ENCODE data around the gene SLC38A10.

SLC38A10 gene

DNA sequence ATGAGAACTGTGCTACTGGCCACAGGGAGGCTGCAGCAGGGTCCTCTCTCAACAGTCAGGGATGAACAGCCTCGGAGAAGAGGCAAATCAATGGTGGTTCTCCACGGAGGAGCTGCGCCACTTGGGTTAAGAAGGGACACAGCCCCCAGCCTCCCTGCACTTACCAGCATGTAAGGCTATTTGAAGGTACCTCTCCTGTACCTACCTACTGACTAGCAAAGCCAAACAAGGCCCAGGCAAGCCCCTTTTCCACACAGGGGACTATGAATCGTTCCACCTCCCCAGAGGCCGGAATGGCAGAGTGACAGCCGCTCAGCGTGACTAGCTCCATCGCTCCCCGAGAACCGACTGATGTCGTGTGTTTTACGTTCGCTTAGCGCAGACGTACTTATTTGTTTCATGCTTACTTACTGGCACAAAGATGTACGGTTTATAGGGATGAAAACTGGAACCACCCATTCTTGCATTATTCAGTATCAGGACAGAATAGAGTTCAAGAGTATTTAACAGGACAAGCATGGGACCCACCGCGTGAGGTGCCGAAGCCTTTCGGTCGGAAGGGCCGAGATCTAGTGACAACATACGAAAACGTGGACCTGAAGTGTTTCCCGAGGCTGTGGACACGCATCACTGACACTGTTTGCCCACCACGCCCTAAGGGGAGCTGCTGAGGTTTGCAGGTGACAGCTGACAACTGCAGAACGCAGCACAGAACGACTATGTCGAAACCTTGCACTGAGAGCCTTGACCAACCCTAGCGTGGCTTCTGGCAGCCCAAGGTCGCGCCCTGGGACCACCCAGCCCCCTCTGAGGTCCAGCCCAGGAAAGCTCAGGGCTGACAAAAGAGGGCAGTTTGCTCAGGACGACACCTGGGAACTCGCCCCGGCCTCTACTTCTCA is 57.3 kb downstream of the SLC38A10 start:
- no peak for DNase-seq
- H3K9me3 Mint-ChIP-seq: no peaks in the 10 kb centered on the region
- H3K4me1 Mint-ChIP-seq (ENCODE audit: low read depth): peaks cover 38% of the 10 kb centered on the region
- H3K27me3 Mint-ChIP-seq: no peaks in the 10 kb centered on the region
- H3K36me3 Mint-ChIP-seq (ENCODE audit: low read depth): peaks cover 48% of the 10 kb centered on the region
- peak overlapping the region; percentile 97 for H3K4me3 Mint-ChIP-seq
- peak overlapping the region; percentile 47 for H3K27ac Mint-ChIP-seq

DNA sequence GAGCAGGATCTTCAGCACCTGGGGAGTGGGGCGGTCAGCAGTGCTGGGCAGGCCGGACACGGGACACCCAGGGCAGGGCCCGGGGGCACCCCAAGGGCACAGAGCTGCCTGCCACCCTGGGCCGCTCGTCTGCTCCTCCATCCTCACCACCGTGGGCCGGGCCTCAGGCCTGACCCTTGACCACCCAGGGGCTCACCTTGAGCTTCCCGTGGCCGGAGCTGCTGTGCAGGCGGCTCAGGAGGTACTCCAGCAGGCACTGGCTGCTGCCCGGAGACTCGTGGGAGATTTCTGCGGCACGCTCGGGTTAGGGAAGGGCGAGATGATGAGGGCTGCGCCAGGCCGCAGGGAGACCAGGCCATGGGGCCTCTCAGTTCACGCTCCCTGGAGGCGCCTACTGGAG is 58.3 kb downstream of the SLC38A10 start:
- H3K4me3 Mint-ChIP-seq: peak overlapping the region; percentile 97
- no peaks in the 10 kb centered on the region for H3K9me3 Mint-ChIP-seq
- no peak for DNase-seq
- H3K36me3 Mint-ChIP-seq (ENCODE audit: low read depth): peaks cover 39% of the 10 kb centered on the region
- no peak overlapping the region for H3K27ac Mint-ChIP-seq
- peaks cover 32% of the 10 kb centered on the region for H3K4me1 Mint-ChIP-seq (ENCODE audit: low read depth)
- no peaks in the 10 kb centered on the region for H3K27me3 Mint-ChIP-seq

DNA sequence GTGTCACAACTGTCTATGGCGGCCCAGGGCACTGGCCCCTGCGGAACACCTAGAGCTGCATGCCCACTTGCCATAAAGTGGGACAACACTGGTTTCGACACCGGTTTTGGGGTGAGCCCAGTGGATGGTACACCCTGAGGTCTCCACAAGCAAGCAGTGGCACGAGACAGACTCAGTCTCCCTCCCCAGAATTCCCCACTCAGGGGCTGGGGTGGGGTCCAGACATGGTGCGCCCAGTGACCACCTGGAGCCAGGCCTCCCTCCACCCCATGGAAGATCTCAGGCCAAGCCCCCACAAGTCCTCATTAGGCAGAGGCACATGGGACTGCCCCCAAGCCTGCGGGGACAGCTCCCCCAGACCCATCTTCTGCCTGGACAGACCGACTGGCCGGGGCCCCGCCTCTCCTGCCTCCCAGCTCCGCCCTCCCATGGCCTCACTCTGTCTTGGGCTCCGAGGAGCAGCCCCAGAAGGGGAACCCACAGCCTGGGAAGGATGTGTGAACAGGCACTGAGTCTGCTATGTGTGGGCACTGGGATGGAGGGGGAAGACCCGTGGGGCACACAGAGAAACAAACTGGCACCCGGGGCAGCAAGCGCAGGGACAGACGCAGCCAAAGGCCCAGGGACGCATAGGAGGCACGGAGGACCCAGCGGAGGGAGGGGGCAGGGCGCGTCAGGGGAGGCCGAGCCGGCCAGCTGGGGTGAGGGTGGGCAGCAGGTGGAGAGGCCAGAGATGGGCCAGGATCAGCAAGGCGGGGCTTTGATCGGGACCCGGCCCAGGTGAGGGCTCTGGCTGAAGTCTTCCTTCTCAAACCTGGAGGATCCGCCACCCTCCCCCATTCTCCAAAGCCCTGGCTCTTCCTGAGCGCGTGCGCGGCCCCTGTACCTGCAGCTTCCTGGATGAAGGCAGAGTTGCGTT is 59.0 kb downstream of the SLC38A10 start:
- H3K4me1 Mint-ChIP-seq (ENCODE audit: low read depth): peaks cover 26% of the 10 kb centered on the region
- peaks cover 35% of the 10 kb centered on the region for H3K36me3 Mint-ChIP-seq (ENCODE audit: low read depth)
- no peaks in the 10 kb centered on the region for H3K27me3 Mint-ChIP-seq
- H3K27ac Mint-ChIP-seq: no peak overlapping the region
- no peak overlapping the region for H3K4me3 Mint-ChIP-seq
- no peaks in the 10 kb centered on the region for H3K9me3 Mint-ChIP-seq
- DNase-seq: no peak

DNA sequence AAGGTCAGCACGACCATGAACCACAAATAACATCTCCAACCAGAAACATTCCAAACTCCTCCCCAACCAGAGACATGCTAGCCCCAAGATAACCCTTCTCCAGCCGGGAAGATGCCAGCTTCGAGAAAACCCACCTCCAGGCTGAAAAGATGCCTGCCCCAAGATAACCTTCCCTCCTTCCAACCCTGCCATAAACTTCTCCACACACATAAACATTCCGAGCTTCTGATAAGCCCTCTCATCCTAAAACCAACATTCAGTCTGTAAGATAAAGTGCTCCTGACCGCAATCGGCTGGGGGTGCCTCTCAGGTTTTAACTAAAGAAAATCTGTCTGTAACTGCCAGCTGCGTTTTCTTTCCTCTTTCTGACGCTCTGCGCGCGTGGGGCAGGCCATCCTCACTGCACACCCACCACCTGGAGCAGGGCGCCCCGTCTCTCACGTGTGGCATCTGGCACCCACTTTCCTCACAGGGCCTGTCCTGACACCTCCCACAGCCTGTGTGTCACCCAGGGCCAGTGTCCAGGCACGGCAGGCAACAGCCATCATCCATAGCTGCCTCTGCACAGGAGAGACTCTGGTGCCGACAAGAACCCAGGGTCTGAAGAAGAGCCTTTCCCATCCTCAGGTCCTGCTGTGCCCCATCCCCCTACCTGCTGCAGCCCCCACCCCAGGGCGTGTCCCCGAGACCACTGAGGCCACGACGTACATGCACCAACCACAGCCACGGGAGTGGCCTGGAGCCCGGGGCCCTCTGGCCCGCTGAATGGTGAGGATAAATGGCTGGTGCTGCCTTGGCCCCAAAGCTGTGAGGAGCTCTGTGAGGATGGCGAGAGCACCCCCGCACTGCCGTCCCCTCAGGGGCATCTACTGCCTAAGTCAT is 59.9 kb downstream of the SLC38A10 start:
- Mint-ChIP-seq H3K4me1 (ENCODE audit: low read depth) (peaks cover 22% of the 10 kb centered on the region), H3K27ac (no peak overlapping the region), H3K4me3 (no peak overlapping the region)

DNA sequence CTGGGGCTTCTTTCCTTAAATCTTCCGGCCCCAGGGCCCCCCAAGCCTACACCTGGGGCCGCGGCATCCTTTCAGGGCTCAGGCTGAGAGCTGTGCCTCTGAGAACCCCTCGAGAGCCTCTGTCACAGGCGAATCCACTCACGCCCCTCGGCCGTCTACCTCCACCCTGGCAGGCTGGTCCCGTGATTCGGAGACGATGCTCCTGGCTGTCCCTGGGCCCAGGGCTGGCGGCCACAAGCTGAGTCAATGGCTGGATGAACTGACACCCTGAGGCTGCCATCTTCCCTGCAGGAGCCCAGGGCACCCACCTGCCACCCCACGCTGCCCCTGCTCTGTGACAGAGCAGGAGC is 60.6 kb downstream of the SLC38A10 start:
- Mint-ChIP-seq H3K4me1 (ENCODE audit: low read depth) (peaks cover 20% of the 10 kb centered on the region), H3K36me3 (ENCODE audit: low read depth) (peaks cover 35% of the 10 kb centered on the region), H3K27me3 (no peaks in the 10 kb centered on the region), H3K9me3 (no peaks in the 10 kb centered on the region), H3K4me3 (no peak overlapping the region), H3K27ac (no peak overlapping the region)
- no peak for DNase-seq

More for the DNA sequence above, 59.9 kb downstream of the SLC38A10 start:
- H3K36me3 Mint-ChIP-seq (ENCODE audit: low read depth): peaks cover 35% of the 10 kb centered on the region
- no peaks in the 10 kb centered on the region for H3K9me3 Mint-ChIP-seq
- no peaks in the 10 kb centered on the region for H3K27me3 Mint-ChIP-seq
- DNase-seq: no peak

DNA sequence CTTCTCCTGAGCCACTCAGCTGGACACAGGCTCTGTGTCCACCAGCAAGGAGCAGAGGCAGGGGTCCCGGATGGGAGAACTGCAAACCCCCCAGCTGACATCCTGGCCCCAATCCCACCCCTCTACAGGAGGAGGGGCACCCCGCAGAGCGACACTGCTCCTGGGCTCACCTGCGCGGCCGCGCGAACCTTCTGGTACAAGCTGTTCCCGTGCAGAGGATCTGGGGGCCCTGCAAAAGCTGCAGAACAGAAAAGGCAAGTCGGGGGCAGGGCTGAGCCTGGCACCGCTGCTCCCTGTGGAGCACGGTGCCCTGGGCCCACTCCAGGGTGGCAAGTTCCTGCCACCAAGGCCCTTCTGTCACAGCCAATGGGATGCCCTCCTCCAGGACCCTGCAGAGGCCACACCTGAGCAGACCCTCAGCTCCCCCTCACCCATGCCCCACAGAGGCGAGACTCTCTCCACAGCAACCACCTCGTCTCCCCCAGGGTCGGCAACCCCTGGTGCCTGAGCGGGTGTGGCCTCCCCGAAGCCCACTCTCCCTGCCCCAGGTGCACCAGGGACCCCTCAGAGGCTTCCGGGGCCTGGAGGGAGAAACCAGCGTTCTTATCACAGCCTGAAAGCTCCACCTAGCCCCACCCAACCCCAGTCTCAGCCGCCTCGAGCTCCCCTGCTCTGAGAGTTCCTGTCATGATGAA is 61.1 kb downstream of the SLC38A10 start:
- H3K36me3 Mint-ChIP-seq (ENCODE audit: low read depth): peaks cover 36% of the 10 kb centered on the region
- no peak overlapping the region for H3K27ac Mint-ChIP-seq
- H3K27me3 Mint-ChIP-seq: no peaks in the 10 kb centered on the region
- no peak overlapping the region for H3K4me3 Mint-ChIP-seq
- no peaks in the 10 kb centered on the region for H3K9me3 Mint-ChIP-seq
- H3K4me1 Mint-ChIP-seq (ENCODE audit: low read depth): peaks cover 20% of the 10 kb centered on the region
- DNase-seq: no peak

DNA sequence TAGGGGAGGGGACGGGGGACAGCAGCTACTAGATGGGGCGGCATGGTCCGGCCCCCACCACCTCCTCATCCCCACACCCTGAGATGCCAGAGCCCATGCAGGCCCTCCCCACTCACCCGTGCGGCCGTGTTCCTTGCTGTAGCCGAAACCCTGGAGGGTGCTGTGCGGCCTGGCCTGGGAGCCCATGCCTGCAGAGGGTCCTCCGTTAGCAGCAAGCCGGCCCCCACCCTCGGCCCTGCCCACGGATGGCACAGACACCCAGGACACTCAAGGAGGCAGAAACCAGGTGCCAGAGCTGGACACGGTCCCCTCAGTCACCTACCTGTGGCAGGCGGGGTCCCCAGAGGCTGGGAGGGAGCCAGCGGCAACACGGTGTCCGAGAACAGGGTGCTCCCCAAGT is 61.8 kb downstream of the SLC38A10 start:
- H3K27ac Mint-ChIP-seq: no peak overlapping the region
- DNase-seq: no peak
- H3K9me3 Mint-ChIP-seq: no peaks in the 10 kb centered on the region
- H3K4me1 Mint-ChIP-seq (ENCODE audit: low read depth): peaks cover 20% of the 10 kb centered on the region
- peaks cover 38% of the 10 kb centered on the region for H3K36me3 Mint-ChIP-seq (ENCODE audit: low read depth)
- H3K4me3 Mint-ChIP-seq: no peak overlapping the region
- no peaks in the 10 kb centered on the region for H3K27me3 Mint-ChIP-seq

DNA sequence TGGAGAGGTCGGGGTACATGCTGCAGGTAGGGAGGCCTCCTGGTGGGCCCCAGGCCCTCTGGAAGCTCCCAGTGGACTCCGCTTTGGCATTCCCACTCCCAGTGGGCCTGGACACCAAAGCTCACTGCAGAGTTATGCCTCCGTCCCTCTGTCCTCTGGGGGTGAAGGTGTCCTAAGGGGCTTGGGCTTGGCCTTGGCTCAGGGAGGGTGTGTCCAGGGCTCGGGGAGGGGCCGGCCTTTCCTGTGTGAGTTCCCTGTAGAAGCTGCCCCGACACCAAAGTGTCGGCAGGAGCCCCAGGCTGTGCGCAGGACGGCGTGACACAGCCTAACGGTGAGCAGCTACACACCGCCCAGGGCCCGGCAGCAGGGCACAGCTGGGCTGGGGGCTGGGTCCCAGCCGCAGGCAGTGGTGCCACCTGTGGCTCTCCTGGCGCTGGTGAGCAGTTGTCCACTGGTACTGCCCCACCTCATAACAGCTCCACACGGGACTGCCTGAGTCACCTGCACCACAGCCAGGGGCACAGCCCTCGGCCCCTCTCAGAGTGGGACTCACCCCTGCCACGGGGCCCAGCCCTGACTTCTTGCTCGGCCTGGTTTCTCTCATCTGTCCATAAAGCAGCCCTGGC is 62.4 kb downstream of the SLC38A10 start:
- H3K36me3 Mint-ChIP-seq (ENCODE audit: low read depth): peaks cover 40% of the 10 kb centered on the region
- peaks cover 17% of the 10 kb centered on the region for H3K4me1 Mint-ChIP-seq (ENCODE audit: low read depth)
- H3K9me3 Mint-ChIP-seq: no peaks in the 10 kb centered on the region
- H3K4me3 Mint-ChIP-seq: no peak overlapping the region
- no peaks in the 10 kb centered on the region for H3K27me3 Mint-ChIP-seq
- DNase-seq: no peak
- no peak overlapping the region for H3K27ac Mint-ChIP-seq

DNA sequence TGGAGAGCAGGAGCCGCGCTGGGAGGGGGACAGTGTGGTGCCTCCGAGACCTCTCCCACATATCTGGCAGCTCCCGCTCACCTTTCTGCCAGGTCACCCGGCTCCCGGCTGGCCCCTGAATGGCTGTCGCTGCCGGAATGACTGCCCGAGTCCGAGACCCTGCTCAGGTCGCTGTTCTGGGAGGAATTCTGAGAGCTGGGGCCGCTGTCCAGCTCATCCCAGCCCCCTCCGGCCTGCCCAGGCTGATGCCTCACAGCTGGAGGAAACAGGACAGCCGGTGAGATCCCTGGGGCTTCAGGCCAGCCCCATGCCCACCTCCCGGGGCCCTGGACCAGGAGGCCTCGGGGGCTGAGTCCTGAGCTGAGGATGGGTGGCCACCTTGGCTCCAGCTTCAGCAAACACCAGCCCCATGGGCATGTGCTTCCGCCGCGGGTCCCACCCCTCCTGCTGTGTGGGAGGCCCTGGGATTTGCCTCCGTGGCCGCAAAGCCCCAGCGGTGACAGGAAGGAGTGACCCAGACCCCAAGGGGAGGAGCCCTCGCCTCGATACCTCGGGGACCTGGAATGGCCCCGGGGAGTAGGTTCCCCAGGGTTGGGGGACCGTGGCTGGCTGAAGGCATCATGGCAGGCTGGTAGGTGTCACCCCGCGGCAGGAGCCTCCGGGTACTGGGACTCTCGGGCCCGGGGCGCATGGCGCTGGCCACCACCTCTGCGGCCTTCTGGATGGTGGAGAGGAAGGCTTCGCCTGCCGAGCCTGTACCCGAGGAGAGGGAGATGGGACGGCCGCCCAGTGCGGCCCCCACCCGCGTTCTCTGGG is 63.1 kb downstream of the SLC38A10 start:
- Mint-ChIP-seq H3K27ac (no peak overlapping the region), H3K36me3 (ENCODE audit: low read depth) (peaks cover 40% of the 10 kb centered on the region)

DNA sequence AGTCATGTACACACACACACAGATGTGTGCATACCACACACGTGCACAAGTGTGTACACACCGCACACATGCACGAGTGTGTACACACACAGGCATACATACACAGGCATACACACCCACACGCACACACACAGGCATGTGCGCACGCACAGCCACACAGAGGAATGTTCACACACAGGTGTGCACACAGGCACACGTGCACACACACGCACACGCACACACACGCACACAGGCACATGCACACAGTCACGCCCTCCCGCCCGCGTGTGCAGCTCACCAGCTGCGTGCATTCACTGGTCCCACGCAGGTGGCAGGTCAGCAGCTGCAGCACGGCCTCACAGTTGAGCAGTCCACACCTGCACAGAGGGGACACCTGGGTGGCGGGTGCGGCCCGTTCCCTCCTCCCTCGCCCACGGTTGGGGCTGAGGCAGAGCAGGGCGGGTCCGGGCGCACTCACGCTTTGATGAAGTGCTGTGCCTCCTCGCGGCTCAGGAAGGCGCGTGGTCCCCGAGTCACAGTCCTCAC is 63.9 kb downstream of the SLC38A10 start:
- DNase-seq: no peak
- Mint-ChIP-seq H3K9me3 (no peaks in the 10 kb centered on the region), H3K27ac (peak overlapping the region; percentile 30), H3K27me3 (no peaks in the 10 kb centered on the region), H3K4me3 (no peak overlapping the region), H3K4me1 (ENCODE audit: low read depth) (peaks cover 11% of the 10 kb centered on the region), H3K36me3 (ENCODE audit: low read depth) (peaks cover 40% of the 10 kb centered on the region)

More for the DNA sequence above, 63.1 kb downstream of the SLC38A10 start:
- Mint-ChIP-seq H3K27me3 (no peaks in the 10 kb centered on the region), H3K9me3 (no peaks in the 10 kb centered on the region), H3K4me1 (ENCODE audit: low read depth) (peaks cover 13% of the 10 kb centered on the region), H3K4me3 (no peak overlapping the region)
- DNase-seq: no peak

DNA sequence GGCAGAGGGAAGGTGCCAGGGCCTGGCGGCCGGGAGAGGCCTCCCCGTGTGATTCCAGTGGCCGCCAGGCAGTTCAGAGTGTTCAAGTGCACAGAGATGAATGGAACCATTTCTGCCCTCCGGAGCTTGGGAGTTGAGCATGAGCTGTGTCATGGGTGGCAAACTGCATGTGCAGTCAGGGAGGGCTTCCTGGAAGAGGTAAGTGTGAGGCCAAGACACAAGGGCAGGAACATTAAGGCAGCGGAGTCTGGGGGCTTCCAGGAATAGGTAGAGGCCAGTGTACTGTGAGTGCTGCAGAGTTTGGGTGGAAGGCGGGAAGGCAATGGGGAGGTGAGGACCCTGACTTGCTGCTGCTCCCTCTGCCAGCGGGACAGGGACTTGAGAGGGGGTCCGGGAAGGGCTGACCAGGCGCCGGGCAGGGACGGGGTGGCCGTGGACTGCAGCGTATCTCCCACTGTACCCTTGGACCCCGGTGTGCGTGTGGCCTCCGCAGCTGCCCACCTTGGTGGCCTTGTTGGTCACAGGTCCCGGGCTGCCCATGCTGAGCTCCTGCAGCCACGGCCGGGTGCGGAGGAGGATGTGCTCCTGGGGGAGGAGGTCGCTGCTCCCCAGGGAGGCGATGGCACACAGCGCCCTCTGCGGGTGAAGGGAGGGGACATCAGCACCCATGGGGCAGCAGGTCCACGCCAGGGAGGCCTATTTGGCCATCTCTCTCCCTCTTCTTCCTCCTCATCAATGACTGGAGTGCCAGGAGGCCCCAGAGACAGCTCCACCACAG is 64.9 kb downstream of the SLC38A10 start:
- DNase-seq: no peak
- H3K27ac Mint-ChIP-seq: no peak overlapping the region
- H3K36me3 Mint-ChIP-seq (ENCODE audit: low read depth): peaks cover 38% of the 10 kb centered on the region
- H3K27me3 Mint-ChIP-seq: no peaks in the 10 kb centered on the region
- H3K4me1 Mint-ChIP-seq (ENCODE audit: low read depth): peaks cover 8% of the 10 kb centered on the region
- H3K4me3 Mint-ChIP-seq: no peak overlapping the region
- no peaks in the 10 kb centered on the region for H3K9me3 Mint-ChIP-seq

DNA sequence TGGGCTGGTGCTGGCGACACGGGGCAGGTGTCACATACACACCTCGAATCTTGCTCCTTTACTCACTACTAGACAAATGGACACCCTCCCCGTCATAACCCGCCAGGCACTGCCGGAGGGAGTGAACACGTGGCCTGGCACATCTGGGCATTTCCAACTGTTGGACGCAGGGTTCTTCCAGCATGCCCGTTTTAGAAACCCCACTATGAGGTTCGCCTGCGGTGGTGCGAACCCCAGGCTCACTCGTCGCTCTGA is 65.5 kb downstream of the SLC38A10 start:
- Mint-ChIP-seq H3K27me3 (no peaks in the 10 kb centered on the region), H3K4me1 (ENCODE audit: low read depth) (peaks cover 6% of the 10 kb centered on the region), H3K27ac (no peak overlapping the region), H3K36me3 (ENCODE audit: low read depth) (peaks cover 31% of the 10 kb centered on the region), H3K4me3 (no peak overlapping the region), H3K9me3 (no peaks in the 10 kb centered on the region)
- DNase-seq: no peak

Data from activated T-cell treated with anti-CD3 and anti-CD28 coated beads, Interleukin-2, amount 50 U/mL, for 24 hours (primary cell).